Ectodermal cell (in vitro differentiated cells): ENCODE results near the gene OR6C75. TPM values are rescaled to one million over a fixed set of nuclear protein-coding genes. Genes with fewer than 3 reads are reported as not detected.
"Not testable (repeated sequence)": the region's sequence is repeated elsewhere in the genome, so short reads cannot be mapped to it uniquely, and the experiment has no call there.

Source experiments
- H3K27ac ChIP-seq: 2 replicates; pipeline ENCODE4 v1.7.0; 2013; ENCODE audit warnings: mild to moderate bottlenecking, low read depth, low read length; ENCODE audit not compliant: insufficient read depth, poor library complexity, severe bottlenecking
- H3K27me3 ChIP-seq: 2 replicates; pipeline ENCODE4 v1.7.0; 2013; ENCODE audit warnings: mild to moderate bottlenecking, low read length; ENCODE audit not compliant: insufficient read depth, control insufficient read depth, poor library complexity, severe bottlenecking
- H3K36me3 ChIP-seq: one replicate; pipeline ENCODE4 v1.7.0; 2013; ENCODE audit warnings: low read length; ENCODE audit not compliant: control insufficient read depth, insufficient read depth
- H3K4me1 ChIP-seq: one replicate; pipeline ENCODE4 v1.7.0; 2013; ENCODE audit warnings: low read length; ENCODE audit not compliant: control insufficient read depth, insufficient read depth
- H3K4me3 ChIP-seq: 2 replicates; pipeline ENCODE4 v1.7.0; 2013; ENCODE audit warnings: low read depth, low read length, control low read depth; ENCODE audit not compliant: insufficient read depth
- H3K9me3 ChIP-seq: 2 replicates; pipeline ENCODE4 v1.7.0; 2013; ENCODE audit warnings: mild to moderate bottlenecking, low read length, moderate library complexity; ENCODE audit not compliant: control insufficient read depth
- WGBS, 2 experiments: methylation state at CpG; one replicate each; pipeline ENCODE4 v1.1.7; 2013; ENCODE audit warnings: missing lambda C conversion rate in 2 of 2; 5-methylcytosine and 5-hydroxymethylcytosine counted together
- polyA plus RNA-seq, 4 experiments: library from polyadenylated mRNA; stranded (reverse); fragments of 50-300 nt; gene quantifications; one replicate each; pipeline ENCODE4 v1.2.3, GENCODE V29; 2013

The OR6C75 gene
- not detected for polyA plus RNA-seq (2013, experiment 1 of 4)
- polyA plus RNA-seq (2013, experiment 2 of 4): not detected
- polyA plus RNA-seq (2013, experiment 3 of 4): not detected
- not detected for polyA plus RNA-seq (2013, experiment 4 of 4)

DNA sequence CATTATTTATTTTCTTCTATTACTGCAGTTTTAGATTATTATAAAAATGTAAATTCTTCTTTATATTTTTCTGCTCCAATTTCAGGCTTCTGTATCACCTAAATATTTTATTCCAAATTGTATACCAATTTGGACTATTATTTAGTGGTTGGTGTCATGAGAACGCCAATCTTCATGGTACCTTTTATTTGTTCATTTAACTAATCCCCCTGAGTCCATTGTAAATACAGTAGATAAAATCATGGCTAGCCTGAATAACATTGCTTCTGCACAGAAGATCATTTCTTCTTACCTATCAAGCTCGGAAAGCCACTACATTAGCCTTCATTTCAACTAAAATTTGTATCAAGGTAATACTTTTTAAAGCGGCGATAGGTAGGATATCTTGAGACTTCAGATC, at the start of gene OR6C75:
Gene OR6C75, plus strand, starts transcription at position 301 of the 400 bp plus-strand sequence. CDS start 2,136 bp downstream, outside the sequence.
- H3K4me1 ChIP-seq: no peaks in the 10 kb centered on the region
- H3K36me3 ChIP-seq: no peaks in the 10 kb centered on the region
- H3K27me3 ChIP-seq: no peaks in the 10 kb centered on the region
- H3K27ac ChIP-seq: no peak within 1 kb of the TSS
- no peak within 1 kb of the TSS for H3K4me3 ChIP-seq
- no peaks in the 10 kb centered on the region for H3K9me3 ChIP-seq
- 93 to 98% methylated on average over 3 to 4 of the region's 4 CpGs for WGBS, 2 experiments

DNA sequence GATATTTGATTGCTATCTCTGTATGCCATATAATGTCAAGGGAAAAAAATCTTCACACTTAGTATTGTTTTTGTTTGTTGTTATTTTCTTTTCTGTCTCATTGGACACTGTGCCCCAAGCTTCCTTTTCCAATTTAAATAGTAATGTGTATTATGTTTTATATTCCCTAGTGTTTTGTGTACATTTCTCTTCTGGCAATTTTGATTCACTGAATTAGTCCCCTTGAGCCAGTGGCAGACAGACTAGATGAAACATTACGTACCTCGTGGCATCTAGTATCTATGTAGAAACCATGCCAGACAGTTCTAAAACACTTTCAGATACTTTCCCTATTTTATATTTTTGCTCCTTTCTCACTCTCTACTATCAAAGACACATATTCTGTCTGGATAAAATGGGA, 48.7 kb upstream of the OR6C75 start, which contains the start of gene OR6C1:
Gene OR6C1, plus strand, starts transcription at position 301 of the 400 bp plus-strand sequence. CDS start 6,257 bp downstream, outside the sequence.
- no peaks in the 10 kb centered on the region for H3K9me3 ChIP-seq
- no peak within 1 kb of the TSS for H3K27ac ChIP-seq
- no peak within 1 kb of the TSS for H3K4me3 ChIP-seq
- WGBS, 2 experiments: 96 to 97% methylated on average over 2 of the region's 2 CpGs
- no peaks in the 10 kb centered on the region for H3K27me3 ChIP-seq
- H3K4me1 ChIP-seq: no peaks in the 10 kb centered on the region
- H3K36me3 ChIP-seq: no peaks in the 10 kb centered on the region

- H3K4me3 ChIP-seq: no peak overlapping the region
- 95 to 100% methylated on average over 4 of the region's 4 CpGs for WGBS, 2 experiments
- no peaks in the 10 kb centered on the region for H3K4me1 ChIP-seq
- no peak overlapping the region for H3K27ac ChIP-seq
- H3K27me3 ChIP-seq: no peaks in the 10 kb centered on the region
- no peaks in the 10 kb centered on the region for H3K9me3 ChIP-seq
- no peaks in the 10 kb centered on the region for H3K36me3 ChIP-seq
Observed at GRCh38 chr12:55320201-55320600, 42.6 kb upstream of the OR6C75 start.

- H3K27me3 ChIP-seq, H3K36me3 ChIP-seq, H3K9me3 ChIP-seq, H3K4me1 ChIP-seq, H3K27ac ChIP-seq, H3K4me3 ChIP-seq: not testable (repeated sequence)
- WGBS, 2 experiments: 96 to 97% methylated on average over 6 of the region's 6 CpGs
Observed at GRCh38 chr12:55325801-55326200, 37.0 kb upstream of the OR6C75 start.

DNA sequence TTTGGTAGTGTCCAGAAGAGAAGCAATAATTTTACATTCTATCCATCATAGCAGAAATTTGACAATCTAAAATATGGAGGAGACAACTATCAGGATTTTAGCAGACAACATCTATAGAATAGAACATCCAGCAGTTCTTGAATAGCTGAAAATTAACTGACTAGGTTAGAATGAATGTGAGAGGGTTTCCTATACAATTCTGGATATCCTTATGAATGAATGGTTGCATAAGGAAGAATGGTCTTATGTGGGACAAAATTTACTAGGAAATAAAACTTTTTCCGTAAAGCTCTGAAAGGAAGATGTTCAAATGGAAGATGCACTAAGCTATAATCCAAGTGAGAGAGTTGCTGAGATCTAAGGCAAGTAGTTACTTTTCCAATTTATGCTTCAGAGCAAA, 32.3 kb upstream of the OR6C75 start, which contains the start of gene OR6C3:
Gene OR6C3, plus strand, starts transcription at position 301 of the 400 bp plus-strand sequence. CDS start 955 bp downstream, outside the sequence.
- Histone ChIP-seq H3K9me3 (no peaks in the 10 kb centered on the region), H3K27ac (no peak within 1 kb of the TSS), H3K4me3 (no peak within 1 kb of the TSS), H3K36me3 (no peaks in the 10 kb centered on the region), H3K4me1 (no peaks in the 10 kb centered on the region), H3K27me3 (no peaks in the 10 kb centered on the region)
- 92 to 100% methylated on average over 1 of the region's 1 CpG for WGBS, 2 experiments

DNA sequence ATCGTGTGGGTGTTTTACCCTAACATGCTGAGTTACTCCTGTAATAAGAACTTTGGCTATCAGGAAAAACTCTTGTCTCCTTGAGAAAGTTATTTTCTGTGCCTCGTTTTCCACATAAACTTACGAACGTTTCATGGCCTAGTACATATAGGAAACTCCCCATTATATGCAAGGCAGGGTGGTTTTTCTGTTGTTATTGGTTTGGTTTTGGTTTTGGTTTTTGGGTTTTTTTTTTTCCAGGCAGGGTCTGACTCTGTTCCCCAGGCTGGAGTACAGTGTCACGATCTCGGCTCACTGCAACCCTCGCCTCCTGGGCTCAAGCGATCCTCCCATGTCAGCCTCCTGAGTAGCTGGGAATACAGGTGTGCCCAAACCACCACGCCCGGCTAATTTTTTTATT, 26.8 kb upstream of the OR6C75 start:
- Histone ChIP-seq H3K4me1 (no peaks in the 10 kb centered on the region), H3K36me3 (no peaks in the 10 kb centered on the region), H3K4me3 (no peak overlapping the region), H3K27ac (no peak overlapping the region), H3K27me3 (no peaks in the 10 kb centered on the region), H3K9me3 (no peaks in the 10 kb centered on the region)
- 97 to 98% methylated on average over 10 of the region's 10 CpGs for WGBS, 2 experiments

GRCh38 chr12:55355338-55355737, 7.4 kb upstream of the OR6C75 start:
- H3K27me3 ChIP-seq, H3K9me3 ChIP-seq, H3K27ac ChIP-seq, H3K36me3 ChIP-seq, H3K4me1 ChIP-seq, H3K4me3 ChIP-seq: not testable (repeated sequence)
- 85 to 89% methylated on average over 4 of the region's 4 CpGs for WGBS, 2 experiments

DNA sequence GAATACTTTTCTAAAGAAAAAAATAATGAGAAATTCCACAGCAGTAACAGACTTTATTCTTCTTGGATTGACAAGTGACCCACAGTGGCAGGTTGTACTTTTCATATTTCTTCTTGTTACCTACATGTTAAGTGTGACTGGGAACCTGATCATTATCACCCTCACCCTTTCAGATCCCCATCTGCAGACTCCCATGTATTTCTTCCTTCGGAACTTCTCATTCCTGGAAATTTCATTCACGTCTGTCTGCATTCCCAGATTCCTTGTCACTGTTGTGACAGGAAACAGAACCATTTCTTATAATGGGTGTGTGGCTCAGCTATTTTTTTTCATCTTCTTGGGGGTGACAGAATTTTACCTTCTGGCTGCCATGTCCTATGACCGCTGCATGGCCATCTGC, 2.3 kb downstream of the OR6C75 start:
- no peaks in the 10 kb centered on the region for H3K36me3 ChIP-seq
- no peaks in the 10 kb centered on the region for H3K9me3 ChIP-seq
- H3K27ac ChIP-seq: no peak overlapping the region
- H3K27me3 ChIP-seq: no peaks in the 10 kb centered on the region
- H3K4me1 ChIP-seq: no peaks in the 10 kb centered on the region
- 86 to 93% methylated on average over 3 of the region's 3 CpGs for WGBS, 2 experiments
- no peak overlapping the region for H3K4me3 ChIP-seq

DNA sequence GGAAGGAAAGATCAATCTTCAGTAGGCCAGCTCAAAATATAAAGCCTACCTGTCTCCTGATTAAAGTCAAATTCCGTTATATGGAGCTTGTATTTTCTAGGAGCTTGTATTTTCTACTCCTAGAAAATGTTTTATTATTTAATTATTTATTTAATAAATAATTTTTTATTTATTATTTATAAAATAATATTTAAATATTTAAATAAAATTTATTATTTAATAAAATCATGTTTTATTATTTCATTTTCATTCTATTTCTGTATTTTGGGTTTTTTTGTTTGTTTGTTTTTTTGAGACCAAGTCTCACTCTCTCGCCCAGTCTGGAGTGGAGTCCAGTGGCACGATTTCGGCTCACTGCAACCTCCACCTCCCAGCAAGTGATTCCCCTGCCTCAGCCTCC, 9.7 kb downstream of the OR6C75 start:
- H3K4me3 ChIP-seq: no peak overlapping the region
- H3K4me1 ChIP-seq: no peaks in the 10 kb centered on the region
- no peak overlapping the region for H3K27ac ChIP-seq
- H3K36me3 ChIP-seq: no peaks in the 10 kb centered on the region
- H3K27me3 ChIP-seq: no peaks in the 10 kb centered on the region
- 98 to 100% methylated on average over 3 of the region's 4 CpGs for WGBS, 2 experiments
- H3K9me3 ChIP-seq: no peaks in the 10 kb centered on the region

DNA sequence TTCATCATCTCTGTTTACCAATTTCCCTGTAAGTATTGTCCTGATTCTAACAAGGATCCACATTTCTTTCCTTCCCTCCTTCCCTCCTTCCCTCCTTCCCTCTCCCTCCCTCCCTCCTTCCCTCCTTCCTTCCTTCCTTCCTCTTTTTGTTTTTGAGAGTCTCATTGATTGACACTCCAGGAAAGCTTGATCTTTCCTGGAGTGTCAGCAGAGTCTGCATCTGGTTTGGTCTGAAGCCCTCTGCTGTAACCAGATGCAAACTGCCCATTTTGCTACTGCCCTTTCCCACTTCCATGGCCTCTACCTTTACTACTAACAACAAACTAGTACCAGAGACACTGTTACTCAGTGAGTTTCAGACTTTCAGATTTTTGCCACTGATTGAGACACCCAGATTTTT, 23.1 kb downstream of the OR6C75 start:
- Histone ChIP-seq H3K4me3 (no peak overlapping the region), H3K4me1 (no peaks in the 10 kb centered on the region), H3K27ac (no peak overlapping the region), H3K9me3 (no peaks in the 10 kb centered on the region), H3K27me3 (no peaks in the 10 kb centered on the region), H3K36me3 (no peaks in the 10 kb centered on the region)
